Measurements from ENCODE around the gene PSG6.
"Not testable (repeated sequence)": the region's sequence is repeated elsewhere in the genome, so short reads cannot be mapped to it uniquely, and the experiment has no call there.

PSG6 gene

GRCh38 chr19:42911731-42912130 is 6.0 kb downstream of the PSG6 start:
- DNase-seq (ENCODE audit: low read depth, low spot score): not testable (repeated sequence)

- DNase-seq (ENCODE audit: low read depth, low spot score): not testable (repeated sequence)
Observed at GRCh38 chr19:42906162-42906561, 11.5 kb downstream of the PSG6 start.

- DNase-seq (ENCODE audit: low read depth, low spot score): not testable (repeated sequence)
Observed at GRCh38 chr19:42900561-42900960, 17.1 kb downstream of the PSG6 start.

- DNase-seq (ENCODE audit: low read depth, low spot score): not testable (repeated sequence)
Observed at GRCh38 chr19:42899674-42900073, 18.0 kb downstream of the PSG6 start.

GRCh38 chr19:42899110-42899509 is 18.6 kb downstream of the PSG6 start:
- not testable (repeated sequence) for DNase-seq (ENCODE audit: low read depth, low spot score)

- not testable (repeated sequence) for DNase-seq (ENCODE audit: low read depth, low spot score)
Observed at GRCh38 chr19:42898656-42899055, 19.0 kb downstream of the PSG6 start.

GRCh38 chr19:42897729-42898128 is 20.0 kb downstream of the PSG6 start:
- not testable (repeated sequence) for DNase-seq (ENCODE audit: low read depth, low spot score)

- DNase-seq (ENCODE audit: low read depth, low spot score): not testable (repeated sequence)
Observed at GRCh38 chr19:42890446-42890845, 27.2 kb downstream of the PSG6 start.

GRCh38 chr19:42887876-42888445 is 29.7 kb downstream of the PSG6 start:
- DNase-seq (ENCODE audit: low read depth, low spot score): not testable (repeated sequence)

- DNase-seq (ENCODE audit: low read depth, low spot score): not testable (repeated sequence)
Observed at GRCh38 chr19:42882730-42883129, 35.0 kb downstream of the PSG6 start.

- DNase-seq (ENCODE audit: low read depth, low spot score): not testable (repeated sequence)
Observed at GRCh38 chr19:42882010-42882409, 35.7 kb downstream of the PSG6 start.

GRCh38 chr19:42881279-42881678 is 36.4 kb downstream of the PSG6 start:
- not testable (repeated sequence) for DNase-seq (ENCODE audit: low read depth, low spot score)

- not testable (repeated sequence) for DNase-seq (ENCODE audit: low read depth, low spot score)
Observed at GRCh38 chr19:42880621-42881020, 37.1 kb downstream of the PSG6 start.

- DNase-seq (ENCODE audit: low read depth, low spot score): no peak
Observed at GRCh38 chr19:42879613-42880012, 38.1 kb downstream of the PSG6 start, which contains the start of gene PSG1. Gene PSG1 (minus strand): TSS chr19:42879713. CDS start chr19:42879581, 132 bp downstream.

GRCh38 chr19:42876596-42876995 is 41.1 kb downstream of the PSG6 start:
- DNase-seq (ENCODE audit: low read depth, low spot score): peak; percentile 45

GRCh38 chr19:42875881-42876280 is 41.8 kb downstream of the PSG6 start:
- peak; percentile 53 for DNase-seq (ENCODE audit: low read depth, low spot score)

- peak; percentile 76 for DNase-seq (ENCODE audit: low read depth, low spot score)
Observed at GRCh38 chr19:42874901-42875813, 42.5 kb downstream of the PSG6 start.

GRCh38 chr19:42874136-42874535 is 43.6 kb downstream of the PSG6 start:
- not testable (repeated sequence) for DNase-seq (ENCODE audit: low read depth, low spot score)

GRCh38 chr19:42872608-42873007 is 45.1 kb downstream of the PSG6 start:
- DNase-seq (ENCODE audit: low read depth, low spot score): no peak

GRCh38 chr19:42857544-42857867 is 60.2 kb downstream of the PSG6 start:
- DNase-seq (ENCODE audit: low read depth, low spot score): no peak

- not testable (repeated sequence) for DNase-seq (ENCODE audit: low read depth, low spot score)
Observed at GRCh38 chr19:42856866-42857543, 60.7 kb downstream of the PSG6 start.

GRCh38 chr19:42854745-42855144 is 62.9 kb downstream of the PSG6 start:
- not testable (repeated sequence) for DNase-seq (ENCODE audit: low read depth, low spot score)
